GM12891 (cell line): ENCODE data around the gene SMIM27.

Experiments used
- POLR2A ChIP-seq: IDR thresholded peaks from 2 replicates; pipeline ENCODE4 v1.6.1; 2011; ENCODE audit warnings: low read depth, low read length, control low read depth
- POLR2AphosphoS5 ChIP-seq: IDR thresholded peaks from 2 replicates; pipeline ENCODE4 v1.6.1; 2011; ENCODE audit warnings: low read depth, low read length, control low read depth

GRCh38 chr9:32596936-32597335 is 44.8 kb downstream of the SMIM27 start:
- no peak for TF ChIP-seq POLR2A
- no peak for TF ChIP-seq POLR2AphosphoS5
